ENCODE measurements around the gene ADARB1. TPM values are rescaled to one million over a fixed set of nuclear protein-coding genes. Genes with fewer than 3 reads are reported as not detected.

The ADARB1 gene
- total RNA-seq, 2 experiments from 2014 or later, result 27.5 to 28.6 TPM

DNA sequence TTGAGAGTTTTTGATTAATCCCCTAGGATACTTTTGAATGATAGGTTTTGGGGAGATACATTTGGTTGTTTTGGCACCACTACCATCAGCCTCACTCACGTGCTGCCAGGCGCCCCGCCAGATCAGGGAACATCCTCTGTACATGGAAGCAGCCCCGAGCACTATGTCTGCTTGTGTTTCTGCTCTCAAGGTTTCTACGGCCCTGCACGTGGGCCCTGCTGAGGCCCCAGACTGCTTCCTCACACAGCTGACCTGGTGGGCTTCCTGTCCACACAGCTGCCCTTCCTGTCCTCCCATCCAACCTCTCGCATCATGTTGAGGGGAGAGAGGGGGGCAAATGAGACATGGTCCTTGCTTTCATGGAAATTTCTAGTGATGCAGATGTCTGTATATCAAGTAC lies 20.0 kb downstream of the ADARB1 start:
- Mint-ChIP-seq H3K4me1 (ENCODE audit: low read depth) (peaks cover 81% of the 10 kb centered on the region), H3K27ac (no peak overlapping the region), H3K9me3 (no peaks in the 10 kb centered on the region), H3K4me3 (no peak overlapping the region), H3K36me3 (ENCODE audit: low read depth) (no peaks in the 10 kb centered on the region), H3K27me3 (no peaks in the 10 kb centered on the region)
- DNase-seq (no peak), ATAC-seq (ENCODE audit: poor library complexity) (no peak)
- no peak overlapping the region for H3K4me3 ChIP-seq (ENCODE audit: low read length)
- ChIA-PET CTCF (no interaction called here), POLR2A (no interaction called here)
- H3K27me3 ChIP-seq (ENCODE audit: control insufficient read depth in 1 of 2, insufficient read depth in 2 of 2, low read length in 2 of 2), result no peaks in the 10 kb centered on the region
- TF ChIP-seq, protein P1, sequence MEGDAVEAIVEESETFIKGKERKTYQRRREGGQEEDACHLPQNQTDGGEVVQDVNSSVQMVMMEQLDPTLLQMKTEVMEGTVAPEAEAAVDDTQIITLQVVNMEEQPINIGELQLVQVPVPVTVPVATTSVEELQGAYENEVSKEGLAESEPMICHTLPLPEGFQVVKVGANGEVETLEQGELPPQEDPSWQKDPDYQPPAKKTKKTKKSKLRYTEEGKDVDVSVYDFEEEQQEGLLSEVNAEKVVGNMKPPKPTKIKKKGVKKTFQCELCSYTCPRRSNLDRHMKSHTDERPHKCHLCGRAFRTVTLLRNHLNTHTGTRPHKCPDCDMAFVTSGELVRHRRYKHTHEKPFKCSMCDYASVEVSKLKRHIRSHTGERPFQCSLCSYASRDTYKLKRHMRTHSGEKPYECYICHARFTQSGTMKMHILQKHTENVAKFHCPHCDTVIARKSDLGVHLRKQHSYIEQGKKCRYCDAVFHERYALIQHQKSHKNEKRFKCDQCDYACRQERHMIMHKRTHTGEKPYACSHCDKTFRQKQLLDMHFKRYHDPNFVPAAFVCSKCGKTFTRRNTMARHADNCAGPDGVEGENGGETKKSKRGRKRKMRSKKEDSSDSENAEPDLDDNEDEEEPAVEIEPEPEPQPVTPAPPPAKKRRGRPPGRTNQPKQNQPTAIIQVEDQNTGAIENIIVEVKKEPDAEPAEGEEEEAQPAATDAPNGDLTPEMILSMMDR (IDR thresholded peaks at IDR 0.05), result no peak
- H3K36me3 ChIP-seq (ENCODE audit: insufficient read depth, low read length), result peaks cover 7% of the 10 kb centered on the region
- H3K9me3 ChIP-seq (ENCODE audit: control insufficient read depth in 1 of 2, insufficient read depth in 1 of 2, low read length in 2 of 2), result no peaks in the 10 kb centered on the region
- intact Hi-C loops (cut with DNase I, micrococcal nuclease), result no loop called here
- H3K4me1 ChIP-seq (ENCODE audit: insufficient read depth, low read length), result peaks cover 30% of the 10 kb centered on the region
- no peak overlapping the region for H3K27ac ChIP-seq (ENCODE audit: low read depth in 1 of 2, low read length in 2 of 2)

DNA sequence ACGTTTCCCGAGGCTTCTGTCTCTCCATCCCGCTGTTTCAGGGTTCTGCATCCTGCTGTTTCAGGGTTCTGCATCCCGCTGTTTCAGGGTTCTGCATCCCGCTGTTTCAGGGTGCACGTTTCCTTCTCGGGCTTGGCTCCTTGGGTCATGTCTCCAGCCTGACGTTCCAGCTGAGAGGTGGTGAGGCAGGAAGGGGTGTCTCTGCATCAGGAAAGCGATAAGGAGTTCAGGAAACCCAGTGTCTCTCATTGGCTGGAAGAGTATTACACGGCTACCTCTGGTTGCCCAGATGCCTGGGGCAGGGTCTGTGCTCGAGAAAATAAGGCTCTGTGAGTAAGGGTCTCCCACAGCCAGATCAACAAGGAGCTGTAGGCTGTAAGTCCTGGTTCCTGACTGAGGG lies 21.1 kb downstream of the ADARB1 start:
- H3K4me3 ChIP-seq (ENCODE audit: low read length), result no peak overlapping the region
- H3K27ac ChIP-seq (ENCODE audit: low read depth in 1 of 2, low read length in 2 of 2), result no peak overlapping the region
- ChIA-PET POLR2A (no interaction called here), CTCF (no interaction called here)
- Mint-ChIP-seq H3K36me3 (ENCODE audit: low read depth) (no peaks in the 10 kb centered on the region), H3K4me3 (no peak overlapping the region), H3K27me3 (no peaks in the 10 kb centered on the region), H3K27ac (no peak overlapping the region), H3K4me1 (ENCODE audit: low read depth) (peaks cover 71% of the 10 kb centered on the region), H3K9me3 (no peaks in the 10 kb centered on the region)
- intact Hi-C loops (cut with DNase I, micrococcal nuclease), result no loop called here
- no peaks in the 10 kb centered on the region for H3K9me3 ChIP-seq (ENCODE audit: control insufficient read depth in 1 of 2, insufficient read depth in 1 of 2, low read length in 2 of 2)
- DNase-seq (no peak), ATAC-seq (ENCODE audit: poor library complexity) (no peak)
- H3K27me3 ChIP-seq (ENCODE audit: control insufficient read depth in 1 of 2, insufficient read depth in 2 of 2, low read length in 2 of 2), result no peaks in the 10 kb centered on the region
- peaks cover 7% of the 10 kb centered on the region for H3K36me3 ChIP-seq (ENCODE audit: insufficient read depth, low read length)
- TF ChIP-seq, protein P1 (IDR thresholded peaks at IDR 0.05), result no peak
- peaks cover 30% of the 10 kb centered on the region for H3K4me1 ChIP-seq (ENCODE audit: insufficient read depth, low read length)

DNA sequence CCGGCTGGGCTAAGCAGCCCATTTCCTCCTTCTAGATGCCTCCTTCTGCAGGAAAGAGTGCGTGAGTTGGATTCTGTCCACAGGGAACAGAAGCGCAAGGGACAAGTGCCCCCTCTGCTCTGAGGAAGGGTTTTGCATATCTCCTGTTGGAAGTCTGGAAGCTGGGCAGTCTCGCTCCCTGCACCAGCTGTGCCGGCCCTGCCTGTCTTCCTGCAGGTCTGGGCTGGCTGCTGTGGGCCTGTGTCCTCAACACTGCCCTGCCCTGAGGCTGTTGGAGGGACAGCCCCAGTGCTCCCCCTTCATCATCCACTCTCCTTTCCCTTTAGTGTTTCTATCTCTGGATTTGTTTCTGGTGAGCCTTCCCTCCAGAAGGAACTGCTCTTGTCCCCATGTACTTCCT lies 21.8 kb downstream of the ADARB1 start:
- ChIA-PET POLR2A (no interaction called here), CTCF (no interaction called here)
- no peaks in the 10 kb centered on the region for H3K36me3 Mint-ChIP-seq (ENCODE audit: low read depth)
- Histone ChIP-seq H3K4me3 (ENCODE audit: low read length) (no peak overlapping the region), H3K9me3 (ENCODE audit: control insufficient read depth in 1 of 2, insufficient read depth in 1 of 2, low read length in 2 of 2) (no peaks in the 10 kb centered on the region), H3K27me3 (ENCODE audit: control insufficient read depth in 1 of 2, insufficient read depth in 2 of 2, low read length in 2 of 2) (no peaks in the 10 kb centered on the region), H3K27ac (ENCODE audit: low read depth in 1 of 2, low read length in 2 of 2) (no peak overlapping the region), H3K36me3 (ENCODE audit: insufficient read depth, low read length) (peaks cover 7% of the 10 kb centered on the region), H3K4me1 (ENCODE audit: insufficient read depth, low read length) (peaks cover 30% of the 10 kb centered on the region)
- no peak overlapping the region for H3K4me3 Mint-ChIP-seq
- H3K4me1 Mint-ChIP-seq (ENCODE audit: low read depth), result peaks cover 64% of the 10 kb centered on the region
- H3K9me3 Mint-ChIP-seq, result no peaks in the 10 kb centered on the region
- no peak for ATAC-seq (ENCODE audit: poor library complexity)
- H3K27ac Mint-ChIP-seq, result no peak overlapping the region
- intact Hi-C loops (cut with DNase I, micrococcal nuclease), result no loop called here
- TF ChIP-seq, protein P1 (IDR thresholded peaks at IDR 0.05), result no peak
- DNase-seq, result no peak
- no peaks in the 10 kb centered on the region for H3K27me3 Mint-ChIP-seq

Data from CD4-positive, alpha-beta T cell (primary cell).